Measurements from ENCODE around the gene RALGPS1.

RALGPS1 gene

GRCh38 chr9:127224883-127225739, 310.5 kb downstream of the RALGPS1 start:
- DNase-seq (ENCODE audit: low read depth), result no peak

DNA sequence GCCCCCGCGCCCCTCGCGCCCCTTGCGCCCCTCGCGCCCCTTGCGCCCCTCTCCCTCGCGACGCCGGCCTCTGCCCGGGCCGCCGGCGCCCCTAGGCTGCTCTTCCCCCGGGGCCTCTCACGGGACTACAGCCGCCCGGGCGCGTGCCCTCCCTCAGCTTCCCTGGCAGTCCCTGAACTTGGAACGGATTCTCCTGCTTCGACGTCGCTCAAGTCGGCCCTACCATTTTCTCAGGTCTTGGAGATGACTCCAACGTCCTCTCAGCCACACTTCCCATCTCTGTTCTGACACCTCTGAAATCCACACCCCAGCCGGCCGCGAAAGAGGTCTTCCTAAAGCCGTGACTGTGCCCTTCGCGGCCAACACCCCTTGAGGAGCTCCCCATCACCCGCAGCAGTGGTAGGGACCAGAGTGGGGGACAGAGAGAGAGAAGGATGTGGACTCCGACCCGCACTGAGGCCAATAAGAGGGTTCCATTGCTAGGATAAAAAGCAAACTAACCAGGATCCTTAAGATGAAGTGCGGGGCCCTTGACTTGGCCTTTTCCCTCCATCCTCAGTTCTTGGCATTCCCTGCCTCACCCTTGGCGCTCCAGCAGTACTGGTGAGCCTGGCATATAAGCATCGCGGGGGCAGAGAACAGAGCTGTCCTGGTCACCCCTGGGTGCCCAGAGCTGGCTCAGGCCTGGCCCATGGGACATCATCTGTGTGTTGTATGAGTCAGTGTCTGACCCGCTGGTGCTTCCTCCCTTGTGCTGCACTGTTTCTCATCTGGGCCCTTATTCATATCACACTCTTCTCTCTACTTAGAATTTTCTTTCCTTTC, 311.4 kb downstream of the RALGPS1 start:
- no peak for DNase-seq (ENCODE audit: low read depth)

- DNase-seq (ENCODE audit: low read depth), result no peak
Observed at GRCh38 chr9:127229691-127230417, 315.3 kb downstream of the RALGPS1 start.

GRCh38 chr9:127231666-127232065, 317.1 kb downstream of the RALGPS1 start:
- DNase-seq (ENCODE audit: low read depth), result no peak

- no peak for DNase-seq (ENCODE audit: low read depth)
Observed at GRCh38 chr9:127232833-127233549, 318.4 kb downstream of the RALGPS1 start.

- DNase-seq (ENCODE audit: low read depth), result no peak
Observed at GRCh38 chr9:127233550-127233949, 319.0 kb downstream of the RALGPS1 start.

DNA sequence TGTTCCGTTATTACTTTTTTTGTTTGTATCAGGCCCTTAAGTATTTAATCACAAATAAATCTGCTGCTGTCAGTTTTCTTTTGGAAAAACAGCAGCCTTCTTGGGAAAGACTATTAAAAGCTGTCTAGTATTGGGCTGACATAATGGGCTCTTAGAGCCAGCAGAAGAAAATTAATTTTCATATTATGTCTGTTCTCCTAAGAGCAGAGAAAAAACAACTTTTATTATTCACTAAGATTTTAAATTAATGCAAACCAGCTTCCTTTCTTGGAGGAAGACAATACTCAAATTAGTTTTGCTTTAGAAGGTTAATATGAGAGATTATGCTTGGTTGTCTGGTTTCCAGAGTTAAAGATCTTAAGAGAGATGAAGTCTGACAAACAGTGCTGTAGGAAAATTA, 319.4 kb downstream of the RALGPS1 start:
- DNase-seq (ENCODE audit: low read depth), result no peak

- DNase-seq (ENCODE audit: low read depth), result no peak
Observed at GRCh38 chr9:127237801-127238200, 323.2 kb downstream of the RALGPS1 start.

- DNase-seq (ENCODE audit: low read depth), result no peak
Observed at GRCh38 chr9:127241354-127241753, 326.8 kb downstream of the RALGPS1 start.

DNA sequence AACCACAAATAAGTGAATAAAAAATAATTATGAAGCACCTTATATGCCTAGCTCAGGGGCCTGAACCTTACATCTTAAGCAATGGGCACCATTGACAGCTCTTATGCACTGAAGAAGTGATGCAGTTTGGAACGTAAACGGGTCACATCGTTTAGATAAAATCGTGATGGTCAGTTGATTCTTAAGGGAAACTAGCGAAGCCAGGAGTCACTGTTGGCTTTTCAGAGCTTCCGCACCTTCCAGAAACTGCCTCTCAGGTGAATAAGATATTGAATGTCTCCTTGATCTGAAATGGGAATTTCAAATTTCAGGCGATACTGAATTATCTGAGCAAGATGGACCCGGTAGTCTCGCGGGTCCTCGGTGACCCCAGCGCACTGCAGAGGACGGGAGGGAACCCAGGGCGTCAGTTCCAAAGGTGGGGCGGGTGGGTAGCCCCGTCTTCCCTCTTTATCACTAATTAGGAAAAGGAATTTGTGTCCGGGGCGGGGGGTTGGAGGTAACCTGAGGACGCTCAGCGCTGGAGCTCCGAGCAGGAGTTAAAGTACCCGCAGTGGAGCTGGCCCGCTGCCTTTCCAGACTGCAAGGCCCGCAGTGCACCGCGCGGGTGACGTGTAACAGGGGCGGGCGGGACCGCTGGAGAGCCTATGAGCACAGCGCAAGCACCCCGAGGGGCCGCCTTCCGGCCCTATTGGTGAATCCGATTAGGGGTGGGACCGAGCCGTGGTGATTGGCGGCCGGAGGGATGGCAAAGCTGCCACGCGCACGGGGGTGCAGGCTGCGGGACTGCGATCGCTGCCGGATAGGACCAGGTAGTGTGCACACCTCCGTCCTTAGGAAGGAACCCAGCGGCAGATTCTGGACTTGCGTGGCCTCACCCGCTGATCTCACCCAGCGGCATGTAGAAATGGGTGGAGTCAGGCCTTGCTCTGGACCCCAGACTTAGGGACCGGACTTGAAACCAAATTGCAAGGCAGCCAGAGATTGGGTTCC, 330.3 kb downstream of the RALGPS1 start:
- peak; percentile 70 for DNase-seq (ENCODE audit: low read depth)

GRCh38 chr9:127245637-127246164, 331.1 kb downstream of the RALGPS1 start:
- DNase-seq (ENCODE audit: low read depth), result no peak

DNA sequence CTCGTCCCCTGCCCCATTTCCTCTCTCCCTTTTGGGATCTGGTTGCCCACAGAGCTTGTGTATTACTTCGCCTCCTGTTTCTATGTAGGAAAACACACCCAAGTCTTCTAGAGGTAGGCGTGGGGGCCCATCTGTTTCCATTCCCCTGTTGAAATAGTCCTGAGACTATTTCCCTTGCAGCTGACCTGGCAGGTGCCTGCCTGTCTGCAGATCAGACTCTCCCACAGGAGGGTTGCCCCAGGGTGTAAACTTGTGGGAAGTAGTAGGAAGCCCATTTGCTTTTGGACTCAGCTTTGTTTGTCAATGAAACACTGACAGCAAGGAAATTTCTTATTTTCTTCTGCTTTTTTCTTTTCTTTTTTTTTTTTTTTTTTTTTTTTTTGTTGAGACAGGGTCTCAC, 333.7 kb downstream of the RALGPS1 start:
- no peak for DNase-seq (ENCODE audit: low read depth)

DNA sequence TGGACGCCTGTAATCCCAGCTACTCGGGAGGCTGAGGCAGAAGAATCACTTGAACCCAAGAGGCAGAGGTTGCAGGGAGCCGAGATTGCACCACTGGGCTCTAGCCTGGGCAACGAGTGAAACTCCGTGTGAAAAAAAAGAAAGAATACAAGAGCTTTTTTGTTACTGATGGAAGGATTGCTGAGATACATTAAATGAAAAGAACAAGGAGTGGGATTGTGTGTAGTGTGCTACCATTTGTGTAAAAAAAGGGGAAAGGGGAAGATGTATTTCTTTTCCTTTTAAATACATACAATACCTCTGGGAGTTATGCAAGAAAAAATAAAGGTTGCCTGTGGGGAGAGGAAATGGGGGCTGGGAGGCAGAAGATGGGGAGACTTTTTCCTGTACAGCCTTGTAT, 335.3 kb downstream of the RALGPS1 start:
- DNase-seq (ENCODE audit: low read depth), result no peak

DNA sequence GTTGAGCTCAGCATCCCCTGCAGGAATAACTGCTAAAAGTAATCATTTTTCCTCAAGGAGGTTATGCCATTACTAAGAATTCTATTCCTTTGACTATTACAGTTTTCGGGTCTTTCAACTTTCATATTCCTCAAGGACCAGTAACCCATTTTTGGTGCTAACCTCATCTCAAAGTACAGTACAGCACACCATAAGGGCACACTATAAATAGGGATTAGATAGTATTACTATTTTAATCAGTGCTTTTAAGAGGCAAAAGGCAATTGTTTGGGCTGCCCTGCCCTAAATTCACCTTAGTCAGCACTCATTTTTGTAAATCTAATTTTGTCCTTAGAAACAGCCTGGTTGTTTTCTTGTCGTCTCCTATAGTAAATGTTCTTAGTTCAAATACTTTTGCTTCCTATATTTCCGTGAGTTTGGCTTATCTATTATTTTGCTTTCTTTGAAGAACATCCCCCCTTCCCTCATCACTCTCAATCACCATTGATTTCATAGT, 336.4 kb downstream of the RALGPS1 start:
- no peak for DNase-seq (ENCODE audit: low read depth)

GRCh38 chr9:127252410-127253318, 338.1 kb downstream of the RALGPS1 start:
- no peak for DNase-seq (ENCODE audit: low read depth)

GRCh38 chr9:127253446-127253845, 338.9 kb downstream of the RALGPS1 start:
- DNase-seq (ENCODE audit: low read depth), result no peak

- no peak for DNase-seq (ENCODE audit: low read depth)
Observed at GRCh38 chr9:127255692-127256091, 341.1 kb downstream of the RALGPS1 start.

DNA sequence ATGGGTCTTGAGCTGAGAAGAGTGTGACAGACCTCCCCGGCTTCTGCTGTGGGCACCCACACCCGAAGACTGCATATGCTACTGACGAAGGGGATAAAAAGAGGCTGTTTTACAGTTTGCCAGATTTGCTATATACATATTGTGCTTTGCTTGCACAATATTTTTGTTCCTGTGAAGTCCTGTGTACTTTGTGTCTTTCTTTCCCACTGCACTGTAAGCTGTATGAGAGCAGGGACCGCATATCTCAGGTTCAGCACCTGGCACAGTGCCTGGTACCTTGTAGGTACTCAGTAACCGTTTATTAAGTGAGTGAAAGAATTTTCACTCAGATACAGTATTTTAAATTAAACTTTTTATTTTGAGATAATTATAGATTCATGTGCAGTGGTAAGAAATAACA, 341.7 kb downstream of the RALGPS1 start:
- no peak for DNase-seq (ENCODE audit: low read depth)
